NOMO-1 treated with dmso at 0.1 percent for 144 hours (cell line): Measurements from ENCODE around the gene ADPRM.
"Not testable (repeated sequence)": the region's sequence is repeated elsewhere in the genome, so short reads cannot be mapped to it uniquely, and the experiment has no call there.

ENCODE experiments used
- DNase-seq: peaks from one replicate; lab custom pipeline; 2025; ENCODE audit not compliant: unreplicated experiment; lab: John Stamatoyannopoulos, UW

Gene ADPRM

DNA sequence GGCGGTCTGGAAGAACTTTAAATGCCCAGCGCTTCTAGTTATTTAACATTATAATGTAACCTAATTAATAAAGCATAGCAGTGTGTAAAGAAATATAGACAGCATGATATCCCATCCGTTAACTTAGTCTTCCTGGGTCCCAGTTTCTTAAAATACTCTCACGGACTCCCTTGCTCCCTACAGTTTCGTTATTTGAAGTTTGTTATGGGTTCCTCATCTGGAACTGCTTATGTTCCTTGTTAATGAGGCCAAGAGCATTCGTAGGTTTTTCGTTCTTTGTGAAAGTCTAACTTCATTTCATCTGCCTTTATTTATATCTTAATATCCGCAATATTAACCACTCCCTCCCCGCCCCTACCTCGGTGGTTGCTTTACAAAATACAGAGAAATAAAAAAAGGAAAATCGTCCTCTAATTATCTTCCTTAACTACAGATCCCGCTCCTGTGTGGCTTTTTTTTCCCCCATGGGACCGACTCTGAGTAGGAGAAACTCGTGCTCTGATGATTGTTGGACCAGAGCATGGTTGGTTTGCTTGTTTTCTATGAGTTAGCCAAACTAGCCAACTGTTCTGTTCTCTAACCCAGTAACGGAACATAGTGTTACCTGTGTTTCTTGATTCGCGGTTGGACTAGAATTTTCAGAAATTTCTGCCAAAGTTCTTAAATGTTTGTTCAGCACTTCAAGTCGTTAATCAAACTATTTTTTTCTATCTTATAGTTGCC, 863 bp downstream of the ADPRM start:
- no peak for DNase-seq

DNA sequence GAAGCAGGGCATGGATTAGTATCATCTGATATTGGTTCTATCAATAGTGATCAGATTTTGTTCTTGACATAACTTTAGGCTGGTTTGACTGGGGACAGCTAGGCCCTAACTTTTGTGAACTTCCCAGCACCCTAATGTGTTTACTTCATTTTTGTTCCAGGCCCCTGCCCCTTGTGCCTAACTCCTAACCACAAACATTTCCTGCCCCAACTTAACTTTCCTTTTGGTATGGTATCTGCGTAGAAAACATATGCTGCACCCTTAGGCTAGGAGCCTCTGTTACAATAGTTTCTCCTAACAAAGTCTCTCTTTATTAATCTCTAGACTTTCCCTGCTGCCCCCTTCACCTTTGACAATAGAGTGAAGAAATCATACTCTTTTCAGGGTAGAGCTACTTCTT, 2.5 kb downstream of the ADPRM start:
- DNase-seq, result no peak

DNA sequence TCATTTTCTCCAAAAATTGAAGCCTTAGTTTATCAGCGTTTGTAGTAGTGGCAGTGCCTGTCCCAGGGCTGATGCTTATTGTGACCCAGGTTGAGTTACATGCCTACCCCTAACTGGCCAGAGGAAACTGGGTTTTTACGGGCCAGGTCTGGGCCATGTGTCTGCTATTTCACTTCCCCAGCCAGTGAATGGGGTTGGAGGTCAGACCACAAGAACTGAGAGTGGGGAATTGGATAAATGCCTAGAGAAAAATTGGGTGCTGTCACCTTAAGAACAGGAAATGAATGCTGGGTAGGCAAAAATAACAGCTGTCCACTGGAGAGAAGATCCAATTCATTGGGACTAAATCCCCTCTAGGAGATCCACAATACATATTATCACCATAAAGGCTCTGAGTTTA, 5.2 kb downstream of the ADPRM start:
- no peak for DNase-seq

DNA sequence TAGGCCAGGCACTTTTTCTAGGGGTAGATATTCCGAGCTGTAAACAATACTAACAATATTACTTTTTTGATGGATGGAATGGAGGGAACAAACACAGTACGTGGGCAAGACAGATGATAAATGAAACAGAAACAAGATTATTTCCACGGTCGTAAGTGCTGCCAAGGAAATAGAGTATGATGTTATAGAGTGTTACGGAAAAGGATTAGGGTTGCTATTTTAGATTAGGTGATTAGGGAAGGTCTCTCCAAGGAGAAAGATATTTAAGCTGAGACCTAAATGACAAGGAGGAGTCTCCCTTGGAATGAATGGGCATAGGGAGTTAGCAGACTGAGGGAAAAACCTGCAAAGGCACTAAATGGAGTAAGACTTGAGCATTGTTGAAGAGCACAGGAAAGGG, 8.3 kb downstream of the ADPRM start:
- no peak for DNase-seq

DNA sequence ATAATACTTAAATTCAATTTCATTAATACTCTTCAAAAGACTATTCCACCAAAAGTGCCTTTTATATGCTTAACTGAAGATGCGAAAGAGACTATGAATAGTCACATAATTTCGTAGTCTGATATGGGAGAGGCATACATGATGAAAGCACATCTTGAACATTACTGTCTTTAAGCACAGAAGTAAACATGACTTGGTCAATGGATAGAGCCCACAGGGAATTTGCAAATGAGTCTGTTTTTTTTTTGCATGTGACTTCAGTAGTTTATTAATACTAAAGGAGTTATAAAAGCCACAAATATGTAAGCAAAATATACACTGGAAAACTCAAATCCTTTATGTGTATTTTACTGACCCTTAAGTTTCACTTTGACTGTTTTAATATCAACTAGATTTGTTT, 15.9 kb downstream of the ADPRM start:
- DNase-seq, result no peak

DNA sequence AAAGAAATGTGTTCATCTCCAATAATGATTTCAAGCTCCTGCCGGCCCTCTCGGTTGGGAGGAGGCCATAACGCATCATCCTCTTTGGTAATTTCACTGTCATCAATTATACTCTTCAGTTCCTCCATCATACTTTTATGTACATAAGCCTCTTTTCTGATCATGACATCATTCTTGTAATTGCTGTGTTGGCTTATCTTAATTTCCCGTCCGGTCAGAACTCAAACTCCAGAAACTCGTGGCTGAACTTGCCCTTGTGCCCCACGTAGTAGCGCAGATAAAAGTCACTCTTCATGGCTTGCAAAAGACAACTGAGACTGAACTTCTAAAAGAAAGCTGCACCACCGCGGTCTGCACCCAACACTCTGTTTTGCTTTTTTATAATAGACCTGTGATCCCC, 18.8 kb downstream of the ADPRM start:
- DNase-seq, result no peak

DNA sequence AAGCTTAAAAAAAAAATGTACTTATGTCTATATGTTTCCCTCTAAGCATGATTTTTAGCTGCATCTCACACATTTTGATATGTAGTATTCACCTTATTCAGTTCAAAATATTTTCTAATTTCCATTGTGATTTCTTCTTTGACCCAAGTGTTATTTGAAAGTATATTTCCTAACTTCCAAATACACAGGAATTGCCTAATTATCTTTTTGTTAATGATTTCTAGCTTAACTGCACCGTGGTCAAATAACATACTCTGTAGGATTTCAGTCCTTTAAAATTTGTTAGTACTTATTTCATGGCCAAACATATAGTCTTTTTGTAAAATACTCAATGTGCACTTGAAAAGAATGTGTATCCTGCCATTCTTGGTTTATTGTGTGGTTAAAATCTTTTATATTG, 21.2 kb downstream of the ADPRM start:
- no peak for DNase-seq

DNA sequence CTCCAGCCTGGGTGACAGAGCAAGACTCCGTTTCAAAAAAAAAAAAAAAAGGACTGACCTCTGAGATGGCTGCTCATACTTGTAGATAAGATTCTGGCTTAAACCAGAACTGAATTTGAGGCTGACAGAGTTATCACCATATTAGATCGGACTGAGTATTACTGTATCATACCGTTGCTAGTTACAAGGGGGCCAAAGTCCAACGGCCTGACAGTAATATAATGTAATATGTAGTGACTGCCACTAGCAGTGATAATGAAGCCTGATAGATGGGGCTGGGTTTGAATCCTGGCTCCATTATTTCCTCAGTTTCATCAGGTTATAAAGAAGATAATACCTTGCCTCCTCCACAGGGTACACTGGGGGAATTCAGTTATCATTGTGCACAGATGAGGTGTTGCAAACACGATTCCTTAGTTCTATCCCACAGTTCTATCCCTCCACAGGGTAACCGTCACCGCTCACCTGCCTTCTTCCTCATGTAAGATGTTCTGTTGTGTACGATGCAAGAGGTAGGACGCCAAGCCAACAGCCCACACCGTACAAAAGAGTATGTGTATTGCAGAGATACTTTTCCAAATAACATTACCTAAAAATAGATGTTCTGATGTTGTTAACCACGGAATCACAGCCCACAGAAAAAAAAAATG, 27.3 kb downstream of the ADPRM start:
- no peak for DNase-seq

DNA sequence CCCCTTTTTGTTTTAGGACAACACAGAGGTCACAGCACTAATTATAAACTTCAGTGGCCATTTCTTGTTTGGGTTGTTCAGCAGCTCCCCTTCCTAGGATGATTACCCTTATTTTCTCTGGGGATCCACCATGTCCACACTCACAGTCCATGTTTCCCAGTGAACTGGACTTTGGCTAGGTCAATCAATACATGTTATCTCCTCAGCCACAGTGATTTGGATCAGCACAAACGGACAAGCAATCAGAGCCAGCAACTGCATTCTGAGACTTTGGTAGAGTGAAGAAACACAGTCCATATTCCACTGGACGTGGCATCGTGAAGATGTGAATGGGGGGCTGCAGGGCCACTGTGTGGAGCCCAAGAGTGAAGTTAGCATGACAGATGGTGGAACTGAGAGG, 27.9 kb downstream of the ADPRM start:
- DNase-seq, result no peak

DNA sequence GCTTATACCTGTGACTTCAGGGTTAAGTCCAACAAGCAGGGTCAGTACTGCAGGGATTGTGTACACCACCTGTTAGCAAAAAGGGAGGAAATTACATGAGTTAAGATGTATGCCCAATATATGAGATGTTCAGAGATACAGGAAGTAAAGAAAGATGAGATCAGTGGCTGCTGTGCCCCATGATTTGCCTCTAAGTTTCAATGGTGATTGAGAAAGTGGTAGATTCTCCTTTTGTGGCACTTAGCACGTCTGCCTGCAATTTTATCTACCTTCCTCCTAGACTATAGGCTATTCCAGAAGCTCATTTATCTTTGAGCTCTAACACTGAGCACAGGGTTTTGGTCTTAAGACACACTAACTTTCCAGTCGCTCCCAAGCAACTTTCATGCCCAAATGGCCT, 28.8 kb downstream of the ADPRM start:
- no peak for DNase-seq

DNA sequence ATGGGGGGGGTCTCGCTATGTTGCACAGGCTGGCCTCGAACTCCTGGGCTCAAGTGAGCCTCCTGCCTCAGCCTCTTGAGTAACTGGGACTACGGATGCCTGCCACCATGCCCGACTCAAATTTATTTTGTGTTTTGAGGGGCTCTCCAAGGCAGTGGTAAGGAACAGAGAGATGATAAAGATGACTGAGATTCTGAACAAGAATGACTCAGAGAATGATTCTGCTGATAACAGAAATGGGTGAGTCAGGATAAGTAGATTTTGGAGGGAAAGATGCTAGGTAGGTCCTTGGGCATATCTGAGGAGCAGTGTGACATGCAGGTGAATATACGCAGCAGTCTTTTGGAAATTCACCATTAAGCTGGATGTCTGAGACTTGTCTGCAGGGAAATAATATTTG, 29.8 kb downstream of the ADPRM start:
- DNase-seq, result no peak

DNA sequence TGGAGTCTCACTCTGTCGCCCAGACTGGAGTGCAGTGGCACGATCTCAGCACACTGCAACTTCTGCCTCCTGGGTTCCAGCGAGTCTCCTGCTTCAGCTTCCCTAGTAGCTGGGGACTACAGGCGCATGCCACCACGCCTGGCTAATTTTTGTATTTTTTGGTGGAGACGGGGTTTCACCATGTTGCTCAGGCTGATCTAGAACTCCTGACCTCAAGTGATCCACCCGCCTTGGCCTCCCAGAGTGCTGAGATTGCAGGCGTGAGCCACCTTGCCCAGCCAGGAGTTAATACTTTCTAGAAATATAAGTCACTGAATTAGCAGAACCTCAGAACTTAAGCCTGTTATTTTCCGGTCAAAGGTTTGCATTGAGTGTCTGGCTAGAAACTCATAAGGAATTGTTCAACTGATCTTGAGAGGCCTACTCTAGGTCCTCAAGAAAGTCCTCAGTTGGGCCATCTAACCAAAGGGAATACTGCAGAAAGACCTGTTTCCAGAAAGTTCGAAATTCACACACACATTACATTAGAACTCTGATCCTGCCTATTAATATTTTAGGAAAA, 31.0 kb downstream of the ADPRM start:
- DNase-seq, result no peak

DNA sequence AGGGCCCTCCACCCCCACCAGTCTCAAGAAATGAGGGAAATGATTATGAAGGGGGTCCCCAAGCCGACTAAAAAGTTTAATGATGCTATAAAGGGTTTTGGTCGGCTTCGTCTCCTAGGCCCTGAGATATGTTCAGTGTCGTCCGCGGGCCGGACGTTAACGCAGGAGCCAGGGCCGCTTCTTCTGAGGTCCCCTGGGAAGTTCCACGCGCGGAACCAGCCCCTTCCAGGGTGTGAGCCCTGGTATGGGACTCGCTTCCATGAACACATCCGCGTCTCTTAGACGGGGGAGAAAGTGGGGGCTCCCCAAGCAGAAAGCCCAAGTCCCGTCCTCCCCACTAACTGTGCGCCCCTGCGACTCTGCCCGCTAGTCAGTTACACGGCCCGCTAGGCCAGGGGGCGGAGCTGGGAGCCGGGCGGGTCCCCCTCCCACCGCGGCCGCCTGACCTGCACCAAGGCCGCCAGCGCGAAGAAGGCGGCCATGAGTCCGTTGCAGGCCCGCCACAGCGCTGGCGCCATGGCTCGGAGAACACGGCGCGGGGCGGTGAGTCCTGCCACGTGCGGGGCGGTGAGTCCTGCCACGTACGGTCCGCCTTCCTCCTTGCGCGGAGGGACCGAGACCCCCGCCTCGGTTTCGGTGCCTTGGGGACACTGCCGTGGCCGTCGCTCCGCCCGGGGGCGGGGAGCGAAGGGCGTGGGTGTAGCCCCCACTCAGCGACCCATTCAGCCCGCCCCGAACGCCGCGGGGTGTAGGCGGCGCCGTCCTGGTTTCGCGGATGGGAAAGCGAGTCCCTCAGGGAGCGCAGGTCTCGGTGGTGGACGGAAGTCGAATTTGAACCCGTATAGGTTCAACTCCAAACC, 32.2 kb downstream of the ADPRM start, which contains the start of gene TMEM220:
TMEM220 (minus strand) TSS at position 690 of the 860 bp plus-strand sequence; CDS start at position 518, 172 bp downstream.
- DNase-seq, result peak; percentile 16

DNA sequence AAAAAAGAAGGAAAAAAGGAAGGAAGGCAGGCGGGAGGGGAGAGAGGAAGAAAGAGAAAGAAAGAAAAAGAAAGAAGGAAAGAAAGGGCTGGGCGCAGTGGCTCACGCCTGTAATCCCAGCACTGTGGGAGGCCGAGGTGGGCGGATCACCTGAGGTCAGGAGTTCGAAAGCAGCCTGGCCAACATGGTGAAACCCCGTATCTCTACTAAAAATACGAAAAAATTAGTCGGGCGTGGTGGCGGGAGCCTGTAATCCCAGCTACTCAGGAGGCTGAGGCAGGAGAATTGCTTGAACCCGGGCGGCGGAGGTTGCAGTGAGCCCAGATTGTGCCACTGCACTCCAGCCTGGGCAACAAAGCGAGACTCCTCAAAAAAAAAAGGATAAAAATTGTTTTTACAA, 32.9 kb downstream of the ADPRM start:
- not testable (repeated sequence) for DNase-seq

DNA sequence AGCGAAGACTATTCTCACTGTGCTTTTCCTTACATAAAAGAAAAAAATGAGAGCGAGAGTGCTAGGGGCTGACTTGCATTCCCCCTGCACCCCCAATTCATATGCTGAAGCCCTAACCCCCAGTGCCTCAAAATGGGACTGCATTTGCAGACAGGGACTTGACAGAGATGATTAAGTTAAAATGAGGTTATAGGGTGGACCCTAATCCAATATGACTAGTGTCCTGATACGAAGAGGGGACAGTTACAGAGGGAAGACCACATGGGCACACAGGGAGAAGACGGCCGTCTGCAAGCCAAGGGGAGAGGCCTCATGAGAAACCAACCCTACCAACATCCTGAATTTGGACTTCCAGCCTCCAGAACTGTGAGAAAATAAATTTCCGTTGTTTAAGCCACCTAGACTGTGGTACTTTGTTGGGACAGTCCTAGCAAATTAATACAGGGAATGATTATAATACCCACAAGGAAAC, 34.0 kb downstream of the ADPRM start:
- DNase-seq, result no peak

DNA sequence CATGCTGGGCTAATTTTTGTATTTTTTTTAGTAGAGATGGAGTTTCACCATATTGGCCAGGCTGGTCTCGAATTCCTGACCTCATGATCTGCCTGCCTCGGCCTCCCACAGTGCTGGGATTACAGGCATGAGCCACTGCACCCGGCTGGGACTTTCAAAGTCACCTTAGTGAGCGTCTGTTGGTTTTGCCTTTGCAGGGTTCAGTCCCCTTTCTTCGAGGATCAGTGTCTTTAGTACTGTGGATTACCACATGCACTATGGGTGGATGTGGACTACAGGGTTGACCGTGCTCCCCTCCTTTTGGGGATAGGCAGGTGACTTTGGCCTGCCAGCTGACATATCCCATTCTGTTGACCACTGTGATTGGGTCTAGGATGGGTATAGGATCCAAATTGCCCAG, 34.7 kb downstream of the ADPRM start:
- DNase-seq, result not testable (repeated sequence)

DNA sequence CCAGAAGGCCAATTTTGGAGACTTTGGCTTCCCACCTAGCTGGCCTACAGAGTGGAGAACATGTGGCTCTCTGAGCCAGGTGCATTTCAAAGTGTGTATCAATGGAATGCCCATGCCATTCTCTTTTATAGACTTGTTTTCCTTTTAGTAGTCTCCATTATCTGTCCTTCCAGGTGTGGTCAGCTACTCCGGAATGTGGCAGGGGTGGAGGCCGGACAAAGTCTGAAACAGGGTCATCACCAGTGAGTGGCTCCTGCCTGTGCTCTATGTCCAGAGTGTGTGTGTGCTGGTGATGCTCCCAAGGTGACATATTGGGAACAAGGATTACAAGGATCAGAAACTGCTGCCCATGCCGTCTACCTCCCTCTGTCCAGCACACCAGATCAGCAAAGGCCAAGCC, 36.3 kb downstream of the ADPRM start:
- no peak for DNase-seq

DNA sequence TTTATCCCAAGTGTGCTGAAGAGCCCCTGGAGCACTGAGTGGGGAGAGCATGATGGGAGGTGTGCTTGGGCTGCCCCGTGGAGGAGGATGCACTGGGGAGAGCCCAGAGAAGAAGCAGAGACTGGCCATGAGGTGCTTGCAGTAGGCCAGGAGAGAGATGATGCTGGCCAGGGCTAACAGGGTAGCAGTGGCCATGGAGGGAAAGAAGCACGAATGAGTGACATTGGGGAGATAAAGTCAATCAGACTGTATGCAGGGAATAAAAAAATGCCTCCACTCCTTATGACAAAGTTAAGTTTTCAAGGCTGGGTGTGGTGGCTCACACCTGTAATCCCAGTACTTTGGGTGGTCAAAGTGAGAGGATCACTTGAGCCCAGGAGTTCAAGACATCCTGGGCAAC, 37.9 kb downstream of the ADPRM start:
- no peak for DNase-seq

DNA sequence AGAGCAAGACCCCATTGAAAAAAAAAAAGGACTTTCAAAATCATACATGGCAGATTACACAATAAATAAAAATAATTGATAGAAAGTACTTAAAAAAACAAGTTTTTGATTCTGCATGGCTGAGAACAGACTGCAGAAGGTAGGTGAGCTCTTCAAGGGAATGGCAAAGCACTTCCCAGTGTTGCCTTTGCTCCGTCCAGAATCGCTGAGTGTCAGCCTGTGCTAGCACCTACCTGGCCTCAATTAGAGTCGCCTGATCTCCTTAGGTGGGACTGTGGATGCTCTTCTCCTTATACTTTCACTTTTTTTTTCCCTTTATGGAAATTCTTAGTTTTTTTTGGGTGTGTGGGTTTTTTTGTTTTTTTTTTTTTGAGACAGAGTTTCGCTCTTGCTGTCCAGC, 38.4 kb downstream of the ADPRM start:
- no peak for DNase-seq

DNA sequence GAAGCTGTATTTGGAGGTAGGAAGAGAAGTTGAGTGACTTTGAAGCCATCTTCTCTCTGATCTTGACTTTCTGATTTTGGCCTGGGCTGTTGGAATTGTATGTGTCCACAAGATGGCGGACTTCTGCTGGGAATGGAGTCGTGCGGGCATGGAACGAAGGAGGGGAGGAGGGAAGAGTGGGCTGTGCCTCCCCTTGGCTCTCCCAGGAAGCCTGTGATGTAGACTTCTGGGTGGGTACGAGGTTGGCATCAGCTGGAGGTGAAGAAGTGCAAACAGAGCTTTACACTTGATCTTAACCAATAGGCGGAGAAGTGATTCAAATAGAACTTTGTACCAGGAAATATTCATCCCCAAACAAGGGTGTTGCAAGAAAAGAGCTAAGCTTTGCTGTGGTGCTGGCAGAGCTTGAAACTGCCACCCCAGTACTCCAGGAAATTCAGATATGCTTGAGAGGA, 39.8 kb downstream of the ADPRM start:
- peak; percentile 15 for DNase-seq

DNA sequence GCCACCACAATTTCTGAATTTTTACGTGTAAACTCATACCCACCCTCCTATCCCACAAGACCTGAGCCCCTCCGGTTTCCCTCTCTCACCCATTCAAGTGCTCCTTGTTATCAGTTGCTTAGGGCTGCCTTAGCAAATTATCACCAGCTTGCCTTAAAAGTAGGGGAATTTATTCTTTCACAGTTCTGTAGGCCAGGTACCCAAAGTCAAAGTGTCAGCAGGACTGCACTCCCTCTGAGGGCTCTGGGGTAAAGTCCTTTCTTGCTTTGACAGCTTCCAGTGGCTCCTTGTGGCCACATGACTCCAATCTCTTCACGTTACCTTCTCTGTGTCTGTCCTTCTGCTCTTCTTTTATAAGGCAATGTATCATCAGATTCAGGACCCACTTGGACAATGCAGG, 40.3 kb downstream of the ADPRM start:
- no peak for DNase-seq
